ENCODE measurements around the gene PFN3. TPM values are rescaled to one million over a fixed set of nuclear protein-coding genes. Genes with fewer than 3 reads are reported as not detected.

PFN3 gene
- polyA plus RNA-seq, 1 of the 3 experiments (the other 2 are of a cell fraction), result not detected

DNA sequence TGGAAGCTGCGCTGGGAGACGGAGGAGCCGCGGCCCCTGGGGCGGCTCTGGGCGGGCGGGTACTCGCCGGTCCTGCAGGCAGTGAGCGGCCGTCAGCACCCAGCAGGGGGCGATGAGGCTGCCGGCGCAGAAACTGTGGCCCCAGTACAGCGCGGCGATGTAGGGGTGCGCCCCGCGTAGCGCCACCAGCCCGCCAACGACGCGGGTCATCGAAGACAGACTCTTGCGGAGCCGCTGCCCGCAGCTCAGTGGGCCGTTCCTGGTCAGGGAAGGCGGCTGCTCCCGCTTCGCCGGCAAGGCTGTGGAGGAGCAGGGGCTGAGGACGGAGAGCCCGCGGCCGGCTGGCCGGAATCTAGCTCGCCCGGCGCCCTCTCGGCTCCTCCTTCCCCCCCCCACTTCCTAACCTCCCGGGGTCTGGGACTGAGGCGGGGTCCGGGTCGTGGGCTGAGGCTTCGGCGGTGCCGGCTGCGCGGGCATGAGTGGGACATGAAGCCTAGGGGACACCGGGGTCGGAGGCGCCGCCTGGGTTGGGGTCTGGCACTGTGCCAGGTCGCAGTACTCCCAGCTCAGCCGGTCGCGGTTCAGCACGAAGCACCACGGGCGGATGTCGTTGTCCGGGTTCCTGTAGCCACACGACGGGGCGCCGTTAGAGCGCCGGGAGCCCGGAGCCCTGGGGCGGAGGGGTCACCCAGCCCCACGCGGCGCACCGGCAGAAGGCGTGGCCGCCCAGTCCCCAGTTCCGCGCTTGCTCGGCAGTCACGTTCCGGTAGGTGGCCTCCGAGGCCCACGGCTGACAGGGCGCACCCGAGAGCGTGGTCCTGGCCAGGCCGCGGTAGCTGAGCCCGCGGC is 3.6 kb upstream of the PFN3 start:
- POLR2A ChIA-PET, result interaction anchor here (0.8 to 4.6 kb wide), 13 partner anchors 13 to 97 kb away, joined by 3 to 72 read pairs (median 5); partner anchors contain the start of genes GRK6, LMAN2, PDLIM7 and PRR7
- 3% methylated on average over 38 of the region's 93 CpGs for WGBS (ENCODE audit: low lambda C conversion rate)
- TF ChIP-seq CHD2 (IDR thresholded peaks at IDR 0.05; ENCODE audit: low read length, partially characterized antibody) (no peak), RXRA (IDR thresholded peaks at IDR 0.05; ENCODE audit: borderline replicate concordance, low read depth) (no peak), SIN3A (IDR thresholded peaks at IDR 0.05; ENCODE audit: borderline replicate concordance, low read depth, low read length) (peak; percentile 56; the same call in 1 of the 2 replicates), RAD21 (IDR thresholded peaks at IDR 0.05; ENCODE audit: low read length) (peak; percentile 81), FOXJ3 (CRISPR knock-in tag; IDR thresholded peaks at IDR 0.05) (peak; percentile 9; the same call in 1 of the 2 replicates), NRF1 (IDR thresholded peaks at IDR 0.05; ENCODE audit: low read depth, low read length) (no peak), RFX5 (IDR thresholded peaks at IDR 0.05; ENCODE audit: low read length) (no peak), EZH2phosphoT487 (IDR thresholded peaks at IDR 0.05; ENCODE audit: borderline replicate concordance, low read depth) (no peak), TCF12 (IDR thresholded peaks at IDR 0.05) (no peak), MEF2A (IDR thresholded peaks at IDR 0.05; ENCODE audit: borderline replicate concordance, low read depth) (no peak), YY1 (IDR thresholded peaks at IDR 0.05; ENCODE audit: low read depth) (peak; percentile 65), GABPA (IDR thresholded peaks at IDR 0.05; ENCODE audit: low read depth) (no peak), TEAD4 (IDR thresholded peaks at IDR 0.05; ENCODE audit: borderline replicate concordance, insufficient read depth) (no peak), RCOR1 (IDR thresholded peaks at IDR 0.05; ENCODE audit: low read length) (no peak), SMC3 (IDR thresholded peaks at IDR 0.05; ENCODE audit: low read depth, low read length) (peak; percentile 64), POLR2AphosphoS5 (IDR thresholded peaks at IDR 0.05; ENCODE audit: low read depth, low read length) (peak; percentile 33; the same call in 1 of the 2 replicates), NFIC (IDR thresholded peaks at IDR 0.05; ENCODE audit: borderline replicate concordance) (peak; percentile 92), EP300 (IDR thresholded peaks at IDR 0.05; ENCODE audit: borderline replicate concordance in 1 of 2, low read depth in 1 of 2, low read length in 1 of 2) (no peak; a peak in 1 of 4 replicates)
- TF ChIP-seq, protein P1, sequence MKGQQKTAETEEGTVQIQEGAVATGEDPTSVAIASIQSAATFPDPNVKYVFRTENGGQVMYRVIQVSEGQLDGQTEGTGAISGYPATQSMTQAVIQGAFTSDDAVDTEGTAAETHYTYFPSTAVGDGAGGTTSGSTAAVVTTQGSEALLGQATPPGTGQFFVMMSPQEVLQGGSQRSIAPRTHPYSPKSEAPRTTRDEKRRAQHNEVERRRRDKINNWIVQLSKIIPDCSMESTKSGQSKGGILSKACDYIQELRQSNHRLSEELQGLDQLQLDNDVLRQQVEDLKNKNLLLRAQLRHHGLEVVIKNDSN (IDR thresholded peaks at IDR 0.05; ENCODE audit: borderline replicate concordance, low read depth), result no peak
- TF ChIP-seq, protein P2, sequence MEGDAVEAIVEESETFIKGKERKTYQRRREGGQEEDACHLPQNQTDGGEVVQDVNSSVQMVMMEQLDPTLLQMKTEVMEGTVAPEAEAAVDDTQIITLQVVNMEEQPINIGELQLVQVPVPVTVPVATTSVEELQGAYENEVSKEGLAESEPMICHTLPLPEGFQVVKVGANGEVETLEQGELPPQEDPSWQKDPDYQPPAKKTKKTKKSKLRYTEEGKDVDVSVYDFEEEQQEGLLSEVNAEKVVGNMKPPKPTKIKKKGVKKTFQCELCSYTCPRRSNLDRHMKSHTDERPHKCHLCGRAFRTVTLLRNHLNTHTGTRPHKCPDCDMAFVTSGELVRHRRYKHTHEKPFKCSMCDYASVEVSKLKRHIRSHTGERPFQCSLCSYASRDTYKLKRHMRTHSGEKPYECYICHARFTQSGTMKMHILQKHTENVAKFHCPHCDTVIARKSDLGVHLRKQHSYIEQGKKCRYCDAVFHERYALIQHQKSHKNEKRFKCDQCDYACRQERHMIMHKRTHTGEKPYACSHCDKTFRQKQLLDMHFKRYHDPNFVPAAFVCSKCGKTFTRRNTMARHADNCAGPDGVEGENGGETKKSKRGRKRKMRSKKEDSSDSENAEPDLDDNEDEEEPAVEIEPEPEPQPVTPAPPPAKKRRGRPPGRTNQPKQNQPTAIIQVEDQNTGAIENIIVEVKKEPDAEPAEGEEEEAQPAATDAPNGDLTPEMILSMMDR (IDR thresholded peaks at IDR 0.05), result peak; percentile 72
- TF ChIP-seq, protein P3, sequence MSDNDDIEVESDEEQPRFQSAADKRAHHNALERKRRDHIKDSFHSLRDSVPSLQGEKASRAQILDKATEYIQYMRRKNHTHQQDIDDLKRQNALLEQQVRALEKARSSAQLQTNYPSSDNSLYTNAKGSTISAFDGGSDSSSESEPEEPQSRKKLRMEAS (IDR thresholded peaks at IDR 0.05; ENCODE audit: low read depth), result peak; percentile 89
- TF ChIP-seq, protein P4, sequence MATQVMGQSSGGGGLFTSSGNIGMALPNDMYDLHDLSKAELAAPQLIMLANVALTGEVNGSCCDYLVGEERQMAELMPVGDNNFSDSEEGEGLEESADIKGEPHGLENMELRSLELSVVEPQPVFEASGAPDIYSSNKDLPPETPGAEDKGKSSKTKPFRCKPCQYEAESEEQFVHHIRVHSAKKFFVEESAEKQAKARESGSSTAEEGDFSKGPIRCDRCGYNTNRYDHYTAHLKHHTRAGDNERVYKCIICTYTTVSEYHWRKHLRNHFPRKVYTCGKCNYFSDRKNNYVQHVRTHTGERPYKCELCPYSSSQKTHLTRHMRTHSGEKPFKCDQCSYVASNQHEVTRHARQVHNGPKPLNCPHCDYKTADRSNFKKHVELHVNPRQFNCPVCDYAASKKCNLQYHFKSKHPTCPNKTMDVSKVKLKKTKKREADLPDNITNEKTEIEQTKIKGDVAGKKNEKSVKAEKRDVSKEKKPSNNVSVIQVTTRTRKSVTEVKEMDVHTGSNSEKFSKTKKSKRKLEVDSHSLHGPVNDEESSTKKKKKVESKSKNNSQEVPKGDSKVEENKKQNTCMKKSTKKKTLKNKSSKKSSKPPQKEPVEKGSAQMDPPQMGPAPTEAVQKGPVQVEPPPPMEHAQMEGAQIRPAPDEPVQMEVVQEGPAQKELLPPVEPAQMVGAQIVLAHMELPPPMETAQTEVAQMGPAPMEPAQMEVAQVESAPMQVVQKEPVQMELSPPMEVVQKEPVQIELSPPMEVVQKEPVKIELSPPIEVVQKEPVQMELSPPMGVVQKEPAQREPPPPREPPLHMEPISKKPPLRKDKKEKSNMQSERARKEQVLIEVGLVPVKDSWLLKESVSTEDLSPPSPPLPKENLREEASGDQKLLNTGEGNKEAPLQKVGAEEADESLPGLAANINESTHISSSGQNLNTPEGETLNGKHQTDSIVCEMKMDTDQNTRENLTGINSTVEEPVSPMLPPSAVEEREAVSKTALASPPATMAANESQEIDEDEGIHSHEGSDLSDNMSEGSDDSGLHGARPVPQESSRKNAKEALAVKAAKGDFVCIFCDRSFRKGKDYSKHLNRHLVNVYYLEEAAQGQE (IDR thresholded peaks at IDR 0.05; ENCODE audit: low read depth, low read length), result 0 out of 2 replicates have a peak, but pooled peaks have one; percentile 25
- TF ChIP-seq, protein P5, sequence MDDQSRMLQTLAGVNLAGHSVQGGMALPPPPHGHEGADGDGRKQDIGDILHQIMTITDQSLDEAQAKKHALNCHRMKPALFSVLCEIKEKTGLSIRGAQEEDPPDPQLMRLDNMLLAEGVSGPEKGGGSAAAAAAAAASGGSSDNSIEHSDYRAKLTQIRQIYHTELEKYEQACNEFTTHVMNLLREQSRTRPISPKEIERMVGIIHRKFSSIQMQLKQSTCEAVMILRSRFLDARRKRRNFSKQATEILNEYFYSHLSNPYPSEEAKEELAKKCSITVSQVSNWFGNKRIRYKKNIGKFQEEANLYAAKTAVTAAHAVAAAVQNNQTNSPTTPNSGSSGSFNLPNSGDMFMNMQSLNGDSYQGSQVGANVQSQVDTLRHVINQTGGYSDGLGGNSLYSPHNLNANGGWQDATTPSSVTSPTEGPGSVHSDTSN (IDR thresholded peaks at IDR 0.05), result no peak

More for the DNA sequence above, 3.6 kb upstream of the PFN3 start:
- peaks cover 0 to 28% of the 10 kb centered on the region in 2 experiments; a peak in 1 of 4 replicates for H3K4me1 ChIP-seq (ENCODE audit: control insufficient read depth in 1 of 2, insufficient read depth in 2 of 2, low read depth in 1 of 2, low read length in 1 of 2)
- H3K9me2 ChIP-seq, result no peaks in the 10 kb centered on the region
- H4K20me1 ChIP-seq (ENCODE audit: insufficient read depth), result no peaks in the 10 kb centered on the region
- H3K9me3 ChIP-seq, result no peaks in the 10 kb centered on the region
- H2AFZ ChIP-seq (ENCODE audit: low read depth), result peak overlapping the region; percentile 92
- no peaks in the 10 kb centered on the region for H3K27me3 ChIP-seq (ENCODE audit: insufficient read depth)
- peak overlapping the region; percentile 60 to 83 for H3K4me3 ChIP-seq (ENCODE audit: low read depth in 2 of 2, low read length in 1 of 2)
- no peaks in the 10 kb centered on the region for H3K79me2 ChIP-seq (ENCODE audit: insufficient read depth)
- H3K4me2 ChIP-seq, result peak overlapping the region; percentile 97
- H3F3A ChIP-seq (replicated peaks; ENCODE audit: insufficient read depth), result peaks cover 14% of the 10 kb centered on the region
- peak overlapping the region; percentile 55 for H3K9ac ChIP-seq
- no peaks in the 10 kb centered on the region for H3K36me3 ChIP-seq (replicated peaks in 1 of 2; ENCODE audit: control insufficient read depth in 1 of 2, insufficient read depth in 2 of 2, low read length in 1 of 2)
- CTCF ChIA-PET, result interaction anchor here (0.6 to 9.7 kb wide), 46 partner anchors 12 to 744 kb away, joined by 3 to 375 read pairs (median 5); partner anchors contain the start of genes DDX41, DOK3, GRK6 and LMAN2
- H3K27ac ChIP-seq (ENCODE audit: low read depth in 2 of 2, low read length in 1 of 2), result peak overlapping the region in 1 of 2 experiments; percentile 96; a peak in 2 of 4 replicates
- DNase-seq, result peak; percentile 94
